AG10803 (cell line): ENCODE measurements around the gene ZNF674.

Experiments
- DNase-seq: peaks from one replicate; pipeline ENCODE4 v3.0.0; 2010; ENCODE audit warnings: low read depth
- H3K4me3 ChIP-seq: 2 replicates; pipeline ENCODE4 v1.5.1; 2011; ENCODE audit warnings: mild to moderate bottlenecking, low read length, control low read depth
- CTCF ChIP-seq: conservative IDR thresholded peaks from 2 replicates; pipeline ENCODE4 v1.5.1; 2011; ENCODE audit warnings: mild to moderate bottlenecking, low read length, control low read depth, inconsistent platforms

ZNF674 gene

GRCh38 chrX:46582966-46583365 lies 37.7 kb upstream of the ZNF674 start:
- peak; percentile 95 for DNase-seq
- no peak overlapping the region for H3K4me3 ChIP-seq
- no peak for TF ChIP-seq CTCF

GRCh38 chrX:46582325-46582724 lies 37.1 kb upstream of the ZNF674 start:
- peak; percentile 78 for DNase-seq
- TF ChIP-seq CTCF = no peak
- no peak overlapping the region for H3K4me3 ChIP-seq

- TF ChIP-seq CTCF = no peak
- no peak overlapping the region for H3K4me3 ChIP-seq
- no peak for DNase-seq
Observed at GRCh38 chrX:46580613-46581012, 35.4 kb upstream of the ZNF674 start.

GRCh38 chrX:46579250-46579649 lies 34.0 kb upstream of the ZNF674 start:
- DNase-seq = no peak
- TF ChIP-seq CTCF = no peak
- H3K4me3 ChIP-seq = no peak overlapping the region

GRCh38 chrX:46577221-46578005 lies 32.2 kb upstream of the ZNF674 start:
- TF ChIP-seq CTCF = no peak
- peak; percentile 24 for DNase-seq
- H3K4me3 ChIP-seq = no peak overlapping the region

GRCh38 chrX:46576458-46576857 lies 31.2 kb upstream of the ZNF674 start:
- no peak for TF ChIP-seq CTCF
- peak overlapping the region; percentile 59 for H3K4me3 ChIP-seq
- peak; percentile 37 for DNase-seq

- DNase-seq = peak; percentile 62
- TF ChIP-seq CTCF = no peak
- H3K4me3 ChIP-seq = peak overlapping the region; percentile 59
Observed at GRCh38 chrX:46575991-46576392, 30.8 kb upstream of the ZNF674 start.
